Bronchial smooth muscle cell (primary cell): ENCODE measurements around the gene LINC00632. TPM values are rescaled to one million over a fixed set of nuclear protein-coding genes. Genes with fewer than 3 reads are reported as not detected.

Experiments
- total RNA-seq: library from RNA; depleted of rRNA; stranded (reverse); fragments of >200 nt; gene quantifications from 2 replicates; pipeline ENCODE4 v1.2.1, GENCODE V29; 2014

The LINC00632 gene
- 2.3 and 2.4 TPM in 2 replicates for total RNA-seq

DNA sequence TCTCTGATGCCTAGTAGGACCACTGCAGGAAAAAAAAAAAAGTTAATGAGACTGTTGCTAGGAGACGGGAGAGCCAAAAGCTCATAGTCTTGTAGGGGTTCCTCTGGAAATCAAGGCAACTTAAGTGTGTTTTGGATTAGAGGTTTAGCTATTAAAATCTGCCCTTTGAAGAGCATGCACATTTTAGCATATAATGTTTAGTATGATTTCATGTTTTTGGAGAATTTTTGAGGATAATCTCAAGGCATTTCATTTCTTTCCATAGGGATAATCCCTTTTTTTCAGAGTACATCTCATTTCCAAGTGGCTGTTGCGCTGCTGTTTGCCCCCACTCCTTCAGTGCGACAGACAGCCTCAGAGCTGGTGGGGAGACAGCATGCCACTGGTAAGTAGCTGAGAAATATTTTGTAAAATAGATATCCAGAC is at the start of gene LINC00632:
LINC00632 (plus strand) TSS at position 339 of the 426 bp plus-strand sequence.

Other genes with a start within 250 kb of the LINC00632 start
- not detected in 2 replicates for gene SOX3, start 204.7 kb upstream of the LINC00632 start, total RNA-seq